ENCODE results near the gene GMDS.
"Not testable (repeated sequence)": the region's sequence is repeated elsewhere in the genome, so short reads cannot be mapped to it uniquely, and the experiment has no call there.

Gene GMDS

GRCh38 chr6:1751063-1751462, 494.3 kb downstream of the GMDS start:
- not testable (repeated sequence) for H3K36me3 Mint-ChIP-seq (ENCODE audit: insufficient read depth); H3K4me3 Mint-ChIP-seq; H3K4me1 Mint-ChIP-seq (ENCODE audit: low read depth in 2 of 2); ATAC-seq (replicated peaks); H3K9me3 Mint-ChIP-seq; H3K27me3 Mint-ChIP-seq; DNase-seq; H3K27ac Mint-ChIP-seq

GRCh38 chr6:1749041-1749440, 496.4 kb downstream of the GMDS start:
- no peak for DNase-seq
- Mint-ChIP-seq H3K4me1 (ENCODE audit: low read depth in 2 of 2) (no peaks in the 10 kb centered on the region), H3K4me3 (no peak overlapping the region), H3K27ac (no peak overlapping the region), H3K27me3 (no peaks in the 10 kb centered on the region), H3K36me3 (ENCODE audit: insufficient read depth) (no peaks in the 10 kb centered on the region), H3K9me3 (peaks cover 0 to 8% of the 10 kb centered on the region in 2 donors)
- no peak for ATAC-seq (replicated peaks)

- DNase-seq = no peak
- Mint-ChIP-seq H3K27me3 (no peaks in the 10 kb centered on the region), H3K4me3 (no peak overlapping the region), H3K27ac (no peak overlapping the region), H3K9me3 (peaks cover 0 to 2% of the 10 kb centered on the region in 2 donors), H3K4me1 (ENCODE audit: low read depth in 2 of 2) (no peaks in the 10 kb centered on the region), H3K36me3 (ENCODE audit: insufficient read depth) (no peaks in the 10 kb centered on the region)
- no peak for ATAC-seq (replicated peaks)
These were observed 497.9 kb downstream of the GMDS start for GRCh38 chr6:1747531-1747930.

GRCh38 chr6:1747003-1747402, 498.4 kb downstream of the GMDS start:
- H3K27ac Mint-ChIP-seq = no peak overlapping the region
- no peaks in the 10 kb centered on the region for H3K27me3 Mint-ChIP-seq
- peaks cover 0 to under 1% of the 10 kb centered on the region in 2 donors for H3K9me3 Mint-ChIP-seq
- no peaks in the 10 kb centered on the region for H3K4me1 Mint-ChIP-seq (ENCODE audit: low read depth in 2 of 2)
- ATAC-seq (replicated peaks) = no peak
- DNase-seq = no peak
- H3K36me3 Mint-ChIP-seq (ENCODE audit: insufficient read depth) = no peaks in the 10 kb centered on the region
- no peak overlapping the region for H3K4me3 Mint-ChIP-seq

- ATAC-seq (replicated peaks) = no peak
- Mint-ChIP-seq H3K27me3 (no peaks in the 10 kb centered on the region), H3K9me3 (no peaks in the 10 kb centered on the region), H3K4me3 (no peak overlapping the region), H3K27ac (no peak overlapping the region), H3K36me3 (ENCODE audit: insufficient read depth) (no peaks in the 10 kb centered on the region), H3K4me1 (ENCODE audit: low read depth in 2 of 2) (no peaks in the 10 kb centered on the region)
- DNase-seq = no peak
These were observed 499.6 kb downstream of the GMDS start for GRCh38 chr6:1745814-1746213.

- no peak overlapping the region for H3K27ac Mint-ChIP-seq
- DNase-seq (no peak), ATAC-seq (replicated peaks) (no peak)
- H3K4me1 Mint-ChIP-seq (ENCODE audit: low read depth in 2 of 2) = no peaks in the 10 kb centered on the region
- no peaks in the 10 kb centered on the region for H3K27me3 Mint-ChIP-seq
- H3K9me3 Mint-ChIP-seq = no peaks in the 10 kb centered on the region
- H3K4me3 Mint-ChIP-seq = no peak overlapping the region
- no peaks in the 10 kb centered on the region for H3K36me3 Mint-ChIP-seq (ENCODE audit: insufficient read depth)
These were observed 500.9 kb downstream of the GMDS start for GRCh38 chr6:1744543-1744942.

GRCh38 chr6:1739680-1740079, 505.7 kb downstream of the GMDS start:
- DNase-seq = no peak
- Mint-ChIP-seq H3K4me3 (no peak overlapping the region), H3K36me3 (ENCODE audit: insufficient read depth) (no peaks in the 10 kb centered on the region), H3K4me1 (ENCODE audit: low read depth in 2 of 2) (no peaks in the 10 kb centered on the region), H3K9me3 (no peaks in the 10 kb centered on the region), H3K27me3 (no peaks in the 10 kb centered on the region), H3K27ac (no peak overlapping the region)
- no peak for ATAC-seq (replicated peaks)

GRCh38 chr6:1739220-1739619, 506.2 kb downstream of the GMDS start:
- ATAC-seq (replicated peaks) (no peak), DNase-seq (no peak)
- Mint-ChIP-seq H3K4me1 (ENCODE audit: low read depth in 2 of 2) (no peaks in the 10 kb centered on the region), H3K9me3 (no peaks in the 10 kb centered on the region), H3K27me3 (no peaks in the 10 kb centered on the region), H3K36me3 (ENCODE audit: insufficient read depth) (no peaks in the 10 kb centered on the region), H3K27ac (no peak overlapping the region), H3K4me3 (no peak overlapping the region)

GRCh38 chr6:1738558-1739081, 506.8 kb downstream of the GMDS start:
- no peak for DNase-seq
- Mint-ChIP-seq H3K36me3 (ENCODE audit: insufficient read depth) (no peaks in the 10 kb centered on the region), H3K27ac (no peak overlapping the region), H3K4me3 (no peak overlapping the region), H3K4me1 (ENCODE audit: low read depth in 2 of 2) (no peaks in the 10 kb centered on the region), H3K9me3 (no peaks in the 10 kb centered on the region), H3K27me3 (no peaks in the 10 kb centered on the region)
- ATAC-seq (replicated peaks) = no peak

GRCh38 chr6:1737463-1738311, 507.7 kb downstream of the GMDS start:
- DNase-seq = no peak
- H3K4me3 Mint-ChIP-seq = no peak overlapping the region

GRCh38 chr6:1736346-1737105, 508.9 kb downstream of the GMDS start:
- ATAC-seq (replicated peaks) = no peak
- Mint-ChIP-seq H3K4me3 (no peak overlapping the region), H3K4me1 (ENCODE audit: low read depth in 2 of 2) (no peaks in the 10 kb centered on the region), H3K9me3 (no peaks in the 10 kb centered on the region), H3K27ac (no peak overlapping the region), H3K36me3 (ENCODE audit: insufficient read depth) (no peaks in the 10 kb centered on the region), H3K27me3 (no peaks in the 10 kb centered on the region)
- no peak for DNase-seq

More at GRCh38 chr6:1737463-1738311, 507.7 kb downstream of the GMDS start:
- H3K27ac Mint-ChIP-seq = no peak overlapping the region
- H3K27me3 Mint-ChIP-seq = no peaks in the 10 kb centered on the region
- H3K36me3 Mint-ChIP-seq (ENCODE audit: insufficient read depth) = no peaks in the 10 kb centered on the region
- H3K4me1 Mint-ChIP-seq (ENCODE audit: low read depth in 2 of 2) = no peaks in the 10 kb centered on the region
- H3K9me3 Mint-ChIP-seq = no peaks in the 10 kb centered on the region
- no peak for ATAC-seq (replicated peaks)

GRCh38 chr6:1735239-1735803, 510.1 kb downstream of the GMDS start:
- Mint-ChIP-seq H3K4me3 (no peak overlapping the region), H3K9me3 (peaks cover 2 to 7% of the 10 kb centered on the region in 2 donors), H3K4me1 (ENCODE audit: low read depth in 2 of 2) (no peaks in the 10 kb centered on the region), H3K36me3 (ENCODE audit: insufficient read depth) (no peaks in the 10 kb centered on the region), H3K27ac (no peak overlapping the region), H3K27me3 (no peaks in the 10 kb centered on the region)
- DNase-seq = no peak
- ATAC-seq (replicated peaks) = no peak

GRCh38 chr6:1730882-1731281, 514.5 kb downstream of the GMDS start:
- H3K36me3 Mint-ChIP-seq (ENCODE audit: insufficient read depth) = peaks cover 6% of the 10 kb centered on the region
- no peak overlapping the region for H3K4me3 Mint-ChIP-seq
- no peak overlapping the region for H3K27ac Mint-ChIP-seq
- DNase-seq (no peak), ATAC-seq (replicated peaks) (no peak)
- no peaks in the 10 kb centered on the region for H3K27me3 Mint-ChIP-seq
- H3K9me3 Mint-ChIP-seq = peaks cover 2 to 7% of the 10 kb centered on the region in 2 donors
- no peaks in the 10 kb centered on the region for H3K4me1 Mint-ChIP-seq (ENCODE audit: low read depth in 2 of 2)
